WTC11 (cell line): ENCODE data around the gene RAD9A.

ENCODE experiments used
- CBFB ChIP-seq: sonication (generic); formaldehyde crosslinking; IDR thresholded peaks from 2 replicates; pipeline ENCODE4 v1.8.1; 2022; ENCODE audit warnings: mild to moderate bottlenecking, low read depth, missing genetic modification reagents
- CREB1 ChIP-seq: sonication (generic); formaldehyde crosslinking; IDR thresholded peaks from 2 replicates; pipeline ENCODE4 v1.8.0; 2023; ENCODE audit warnings: mild to moderate bottlenecking, missing genetic modification reagents
- ESRRA ChIP-seq: sonication (generic); formaldehyde crosslinking; IDR thresholded peaks from 2 replicates; pipeline ENCODE4 v1.8.1; 2022; ENCODE audit warnings: mild to moderate bottlenecking, missing genetic modification reagents, borderline replicate concordance
- ETV6 ChIP-seq: sonication (generic); formaldehyde crosslinking; IDR thresholded peaks from 2 replicates; pipeline ENCODE4 v1.8.1; 2022; ENCODE audit warnings: mild to moderate bottlenecking, missing genetic modification reagents
- GABPB1 ChIP-seq: sonication (generic); formaldehyde crosslinking; IDR thresholded peaks from 2 replicates; pipeline ENCODE4 v1.8.1; 2023; ENCODE audit warnings: mild to moderate bottlenecking, missing genetic modification reagents
- OVOL2 ChIP-seq: fragments of 250-450 bp; sonication (Bioruptor Pico); IDR thresholded peaks from 2 replicates; pipeline ENCODE4 v1.9.0; 2021; ENCODE audit warnings: mild to moderate bottlenecking, borderline replicate concordance
- SMAD3 ChIP-seq: sonication (generic); formaldehyde crosslinking; IDR thresholded peaks from 2 replicates; pipeline ENCODE4 v1.8.0; 2022; ENCODE audit warnings: missing genetic modification reagents, mild to moderate bottlenecking, borderline replicate concordance
- SP1 ChIP-seq: sonication (generic); formaldehyde crosslinking; conservative IDR thresholded peaks from 2 replicates; pipeline ENCODE4 v1.8.1; 2022; ENCODE audit warnings: missing genetic modification reagents
- TP53 ChIP-seq: sonication (generic); formaldehyde crosslinking; IDR thresholded peaks from 2 replicates; pipeline ENCODE4 v1.8.1; 2023; ENCODE audit warnings: mild to moderate bottlenecking, missing genetic modification reagents
- ZNF138 ChIP-seq: sonication (generic); formaldehyde crosslinking; conservative IDR thresholded peaks from 2 replicates; pipeline ENCODE4 v1.8.1; 2022; ENCODE audit warnings: mild to moderate bottlenecking, moderate library complexity, missing genetic modification reagents
- TF ChIP-seq, protein P1 (sequence below): sonication (generic); formaldehyde crosslinking; IDR thresholded peaks from 2 replicates; pipeline ENCODE4 v1.8.1; 2023; ENCODE audit warnings: mild to moderate bottlenecking, missing genetic modification reagents
- TF ChIP-seq, protein P2 (sequence below): sonication (generic); formaldehyde crosslinking; IDR thresholded peaks from 2 replicates; pipeline ENCODE4 v1.8.0; 2023; ENCODE audit warnings: missing genetic modification reagents
- TF ChIP-seq, protein P3 (sequence below): fragments of 200-600 bp; IDR thresholded peaks from 2 replicates; pipeline ENCODE4 v1.8.0; 2022; ENCODE audit warnings: antibody characterized with exemption
- TF ChIP-seq, protein P4 (sequence below): sonication (generic); formaldehyde crosslinking; IDR thresholded peaks from 2 replicates; pipeline ENCODE4 v1.8.0; 2022; ENCODE audit warnings: mild to moderate bottlenecking, missing genetic modification reagents

DNA sequence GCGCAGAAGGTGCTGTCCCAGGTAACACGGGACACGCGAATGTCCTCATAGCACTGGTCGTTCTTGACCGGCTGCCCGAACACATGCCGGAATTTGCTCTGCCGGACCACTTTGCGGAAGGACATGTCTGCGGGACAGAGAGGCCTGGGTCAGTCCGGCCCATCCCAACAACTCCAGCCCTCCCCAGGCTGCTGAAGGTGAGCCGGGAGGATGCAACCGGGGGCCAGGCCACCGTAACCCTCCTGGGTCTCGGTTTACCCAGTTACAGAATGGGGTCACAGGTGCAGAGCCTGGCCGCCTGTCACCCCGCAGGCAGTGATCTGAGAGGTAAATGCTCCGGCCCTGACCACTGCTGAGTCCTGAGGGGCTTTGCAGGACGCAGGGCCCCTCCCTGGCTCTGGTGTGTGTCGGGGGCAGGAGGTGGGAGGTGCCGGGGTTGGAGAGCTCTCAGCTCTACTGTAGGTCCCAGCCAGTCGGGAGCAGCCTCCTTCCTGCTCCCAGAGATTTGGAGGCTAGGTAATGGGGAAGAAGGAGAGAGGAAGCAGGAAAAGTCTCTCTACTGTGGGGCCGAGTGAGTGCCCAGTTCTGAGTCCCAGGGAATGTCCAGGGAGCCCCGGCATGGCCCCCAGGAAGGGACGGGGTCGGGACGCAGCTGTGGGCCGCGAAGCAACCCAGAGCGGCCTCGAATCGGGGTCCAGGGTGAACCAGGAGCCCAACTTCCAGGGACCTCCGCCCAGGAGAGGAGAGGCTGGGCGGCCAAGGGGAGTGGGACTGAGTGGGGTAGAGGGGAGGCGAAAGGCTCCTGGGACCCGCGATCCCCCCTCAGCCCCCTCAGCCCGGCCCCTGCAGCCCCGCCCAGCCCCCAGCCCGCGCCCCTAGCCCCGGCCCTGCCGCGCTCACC lies 51.0 kb downstream of the RAD9A start:
- TF ChIP-seq, protein P1, sequence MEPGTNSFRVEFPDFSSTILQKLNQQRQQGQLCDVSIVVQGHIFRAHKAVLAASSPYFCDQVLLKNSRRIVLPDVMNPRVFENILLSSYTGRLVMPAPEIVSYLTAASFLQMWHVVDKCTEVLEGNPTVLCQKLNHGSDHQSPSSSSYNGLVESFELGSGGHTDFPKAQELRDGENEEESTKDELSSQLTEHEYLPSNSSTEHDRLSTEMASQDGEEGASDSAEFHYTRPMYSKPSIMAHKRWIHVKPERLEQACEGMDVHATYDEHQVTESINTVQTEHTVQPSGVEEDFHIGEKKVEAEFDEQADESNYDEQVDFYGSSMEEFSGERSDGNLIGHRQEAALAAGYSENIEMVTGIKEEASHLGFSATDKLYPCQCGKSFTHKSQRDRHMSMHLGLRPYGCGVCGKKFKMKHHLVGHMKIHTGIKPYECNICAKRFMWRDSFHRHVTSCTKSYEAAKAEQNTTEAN, result no peak
- TF ChIP-seq ESRRA (CRISPR knock-in tag) (no peak), ETV6 (no peak), TP53 (CRISPR knock-in tag) (no peak), SP1 (CRISPR knock-in tag) (no peak), ZNF138 (CRISPR knock-in tag) (no peak), SMAD3 (CRISPR knock-in tag) (no peak), GABPB1 (CRISPR knock-in tag) (no peak), CBFB (CRISPR knock-in tag) (no peak), CREB1 (CRISPR knock-in tag) (no peak), OVOL2 (CRISPR knock-in tag) (no peak)
- TF ChIP-seq, protein P2, sequence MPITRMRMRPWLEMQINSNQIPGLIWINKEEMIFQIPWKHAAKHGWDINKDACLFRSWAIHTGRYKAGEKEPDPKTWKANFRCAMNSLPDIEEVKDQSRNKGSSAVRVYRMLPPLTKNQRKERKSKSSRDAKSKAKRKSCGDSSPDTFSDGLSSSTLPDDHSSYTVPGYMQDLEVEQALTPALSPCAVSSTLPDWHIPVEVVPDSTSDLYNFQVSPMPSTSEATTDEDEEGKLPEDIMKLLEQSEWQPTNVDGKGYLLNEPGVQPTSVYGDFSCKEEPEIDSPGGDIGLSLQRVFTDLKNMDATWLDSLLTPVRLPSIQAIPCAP (CRISPR knock-in tag), result no peak
- TF ChIP-seq, protein P3, sequence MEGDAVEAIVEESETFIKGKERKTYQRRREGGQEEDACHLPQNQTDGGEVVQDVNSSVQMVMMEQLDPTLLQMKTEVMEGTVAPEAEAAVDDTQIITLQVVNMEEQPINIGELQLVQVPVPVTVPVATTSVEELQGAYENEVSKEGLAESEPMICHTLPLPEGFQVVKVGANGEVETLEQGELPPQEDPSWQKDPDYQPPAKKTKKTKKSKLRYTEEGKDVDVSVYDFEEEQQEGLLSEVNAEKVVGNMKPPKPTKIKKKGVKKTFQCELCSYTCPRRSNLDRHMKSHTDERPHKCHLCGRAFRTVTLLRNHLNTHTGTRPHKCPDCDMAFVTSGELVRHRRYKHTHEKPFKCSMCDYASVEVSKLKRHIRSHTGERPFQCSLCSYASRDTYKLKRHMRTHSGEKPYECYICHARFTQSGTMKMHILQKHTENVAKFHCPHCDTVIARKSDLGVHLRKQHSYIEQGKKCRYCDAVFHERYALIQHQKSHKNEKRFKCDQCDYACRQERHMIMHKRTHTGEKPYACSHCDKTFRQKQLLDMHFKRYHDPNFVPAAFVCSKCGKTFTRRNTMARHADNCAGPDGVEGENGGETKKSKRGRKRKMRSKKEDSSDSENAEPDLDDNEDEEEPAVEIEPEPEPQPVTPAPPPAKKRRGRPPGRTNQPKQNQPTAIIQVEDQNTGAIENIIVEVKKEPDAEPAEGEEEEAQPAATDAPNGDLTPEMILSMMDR, result no peak
- TF ChIP-seq, protein P4, sequence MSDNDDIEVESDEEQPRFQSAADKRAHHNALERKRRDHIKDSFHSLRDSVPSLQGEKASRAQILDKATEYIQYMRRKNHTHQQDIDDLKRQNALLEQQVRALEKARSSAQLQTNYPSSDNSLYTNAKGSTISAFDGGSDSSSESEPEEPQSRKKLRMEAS (CRISPR knock-in tag), result no peak
